HEK293T (cell line): ENCODE measurements around the gene TRDN.

Experiments used
- CTBP1 ChIP-seq: fragments of 450-650 bp; IDR thresholded peaks from 2 replicates; pipeline ENCODE4 v1.6.1; 2016; ENCODE audit warnings: borderline replicate concordance
- ELF4 ChIP-seq: fragments of 450-650 bp; IDR thresholded peaks from 2 replicates; pipeline ENCODE4 v1.6.1; 2017; ENCODE audit warnings: antibody characterized with exemption
- HDGF ChIP-seq: fragments of 450-650 bp; IDR thresholded peaks from 2 replicates; pipeline ENCODE4 v1.6.1; 2017; ENCODE audit warnings: antibody characterized with exemption, borderline replicate concordance
- NFRKB ChIP-seq: fragments of 450-650 bp; IDR thresholded peaks from 2 replicates; pipeline ENCODE4 v1.6.1; 2016; ENCODE audit warnings: mild to moderate bottlenecking, moderate library complexity
- SP1 ChIP-seq: fragments of 450-650 bp; IDR thresholded peaks from 2 replicates; pipeline ENCODE4 v1.6.1; 2017
- SUZ12 ChIP-seq: fragments of 450-650 bp; IDR thresholded peaks from 2 replicates; pipeline ENCODE4 v1.6.1; 2016; ENCODE audit warnings: mild to moderate bottlenecking
- TARDBP ChIP-seq: fragments of 450-650 bp; IDR thresholded peaks from 2 replicates; pipeline ENCODE4 v1.6.1; 2016
- TF ChIP-seq, protein P1 (sequence below): fragments of 450-650 bp; IDR thresholded peaks from 2 replicates; pipeline ENCODE4 v1.6.1; 2016

DNA sequence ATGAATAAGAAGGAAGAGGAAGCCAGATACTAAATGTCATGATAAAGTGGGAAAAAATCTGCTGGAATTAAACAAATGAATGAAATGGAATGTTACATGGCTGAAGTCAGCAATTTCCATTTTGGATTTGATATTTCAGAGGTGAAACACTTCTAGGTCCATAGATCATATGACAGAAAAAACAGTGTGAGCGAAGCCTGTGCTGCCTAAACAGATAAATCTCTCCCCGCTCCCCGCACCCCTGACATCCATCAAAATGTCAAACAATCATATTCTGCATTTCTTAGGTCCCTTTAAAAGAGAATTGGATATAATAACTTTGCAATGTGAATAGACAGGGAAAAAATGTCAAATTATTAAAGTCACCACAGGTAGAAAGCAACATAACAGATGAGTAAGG, 26.0 kb upstream of the TRDN start:
- TF ChIP-seq CTBP1 (no peak), NFRKB (no peak), SP1 (no peak), HDGF (no peak), ELF4 (no peak), SUZ12 (no peak), TARDBP (no peak)
- TF ChIP-seq, protein P1, sequence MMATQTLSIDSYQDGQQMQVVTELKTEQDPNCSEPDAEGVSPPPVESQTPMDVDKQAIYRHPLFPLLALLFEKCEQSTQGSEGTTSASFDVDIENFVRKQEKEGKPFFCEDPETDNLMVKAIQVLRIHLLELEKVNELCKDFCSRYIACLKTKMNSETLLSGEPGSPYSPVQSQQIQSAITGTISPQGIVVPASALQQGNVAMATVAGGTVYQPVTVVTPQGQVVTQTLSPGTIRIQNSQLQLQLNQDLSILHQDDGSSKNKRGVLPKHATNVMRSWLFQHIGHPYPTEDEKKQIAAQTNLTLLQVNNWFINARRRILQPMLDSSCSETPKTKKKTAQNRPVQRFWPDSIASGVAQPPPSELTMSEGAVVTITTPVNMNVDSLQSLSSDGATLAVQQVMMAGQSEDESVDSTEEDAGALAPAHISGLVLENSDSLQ: no peak
